ENCODE results near the gene P4HB. TPM values are rescaled to one million over a fixed set of nuclear protein-coding genes. Genes with fewer than 3 reads are reported as not detected.

Gene P4HB
- total RNA-seq, 1 experiment from 2014 or later = 958 TPM

DNA sequence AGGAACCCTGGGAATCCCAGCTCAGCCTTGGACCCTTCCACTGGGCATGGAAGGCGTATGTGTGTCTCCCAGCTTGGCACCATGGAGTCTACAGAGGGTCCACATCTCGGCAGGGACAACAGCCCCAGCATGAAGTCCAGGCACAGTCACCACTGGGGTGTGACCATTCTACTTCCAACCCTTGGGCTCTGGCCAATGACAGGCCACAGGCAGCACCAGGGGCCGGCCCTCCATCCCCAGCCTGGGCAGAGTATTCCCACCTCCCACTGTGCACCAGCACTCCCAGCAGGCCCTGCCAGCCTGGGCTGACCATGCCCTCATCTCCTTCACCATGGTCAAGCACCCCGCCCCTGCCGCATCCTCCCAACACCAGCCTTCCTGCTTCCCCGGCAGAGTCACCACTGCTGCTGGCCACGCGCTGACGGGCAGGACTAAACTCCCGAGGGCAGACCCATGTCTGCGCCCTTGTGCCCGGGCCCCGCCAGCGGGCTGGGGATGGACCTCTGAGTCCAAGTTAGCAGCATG is 15.9 kb downstream of the P4HB start:
- H3K4me3 Mint-ChIP-seq (ENCODE audit: unreplicated experiment) = no peak overlapping the region
- H3K36me3 ChIP-seq (ENCODE audit: control insufficient read depth, insufficient read depth, low read length) = no peaks in the 10 kb centered on the region; the same call in 1 of the 2 replicates
- peaks cover 88% of the 10 kb centered on the region for H3K36me3 Mint-ChIP-seq (ENCODE audit: insufficient read depth, unreplicated experiment)
- intact Hi-C loops (cut with micrococcal nuclease; ENCODE audit: unreplicated experiment) = no loop called here
- no peaks in the 10 kb centered on the region for H3K9me3 ChIP-seq
- H3K4me3 ChIP-seq (ENCODE audit: low read depth, low read length) = no peak overlapping the region
- no peak for DNase-seq
- BruUV-seq (replicated peaks) = no TSS peak
- H3K4me1 ChIP-seq = no peaks in the 10 kb centered on the region
- peak overlapping the region; percentile 76 for H3K27ac Mint-ChIP-seq (ENCODE audit: unreplicated experiment)
- H3K4me1 Mint-ChIP-seq (ENCODE audit: low read depth, unreplicated experiment) = no peaks in the 10 kb centered on the region
- no peaks in the 10 kb centered on the region for H3K27me3 ChIP-seq (replicated peaks; ENCODE audit: control insufficient read depth, insufficient read depth, low read length)
- H3K9me3 Mint-ChIP-seq (ENCODE audit: unreplicated experiment) = no peaks in the 10 kb centered on the region
- CTCF ChIA-PET = no interaction called here
- no peaks in the 10 kb centered on the region for H3K27me3 Mint-ChIP-seq (ENCODE audit: insufficient read depth, unreplicated experiment)
- POLR2A ChIA-PET = no interaction called here
- TF ChIP-seq CTCF (IDR thresholded peaks at IDR 0.05; ENCODE audit: insufficient read depth in 1 of 2, low read depth in 1 of 2, low read length in 1 of 2, severe bottlenecking in 1 of 2, unreplicated experiment in 1 of 2) = no peak

- ChIA-PET CTCF (interaction anchor here (0.7 kb wide), 1 partner anchor 162 kb away, joined by 3 read pairs; no protein-coding TSS in a partner anchor), POLR2A (no interaction called here)
- no peaks in the 10 kb centered on the region for H3K27me3 ChIP-seq (replicated peaks; ENCODE audit: control insufficient read depth, insufficient read depth, low read length)
- Mint-ChIP-seq H3K9me3 (ENCODE audit: unreplicated experiment) (no peaks in the 10 kb centered on the region), H3K27ac (ENCODE audit: unreplicated experiment) (peak overlapping the region; percentile 3), H3K4me1 (ENCODE audit: low read depth, unreplicated experiment) (no peaks in the 10 kb centered on the region), H3K36me3 (ENCODE audit: insufficient read depth, unreplicated experiment) (peaks cover 83% of the 10 kb centered on the region), H3K4me3 (ENCODE audit: unreplicated experiment) (no peak overlapping the region), H3K27me3 (ENCODE audit: insufficient read depth, unreplicated experiment) (no peaks in the 10 kb centered on the region)
- H3K9me3 ChIP-seq = no peaks in the 10 kb centered on the region
- no peaks in the 10 kb centered on the region for H3K4me1 ChIP-seq
- no peak for TF ChIP-seq CTCF (IDR thresholded peaks at IDR 0.05; ENCODE audit: insufficient read depth in 1 of 2, low read depth in 1 of 2, low read length in 1 of 2, severe bottlenecking in 1 of 2, unreplicated experiment in 1 of 2)
- intact Hi-C loops (cut with micrococcal nuclease; ENCODE audit: unreplicated experiment) = no loop called here
- DNase-seq = no peak
- no TSS peak for BruUV-seq (replicated peaks)
- no peaks in the 10 kb centered on the region; the same call in 1 of the 2 replicates for H3K36me3 ChIP-seq (ENCODE audit: control insufficient read depth, insufficient read depth, low read length)
- no peak overlapping the region for H3K4me3 ChIP-seq (ENCODE audit: low read depth, low read length)
Measured at GRCh38 chr17:81843713-81844326, 16.5 kb downstream of the P4HB start.

DNA sequence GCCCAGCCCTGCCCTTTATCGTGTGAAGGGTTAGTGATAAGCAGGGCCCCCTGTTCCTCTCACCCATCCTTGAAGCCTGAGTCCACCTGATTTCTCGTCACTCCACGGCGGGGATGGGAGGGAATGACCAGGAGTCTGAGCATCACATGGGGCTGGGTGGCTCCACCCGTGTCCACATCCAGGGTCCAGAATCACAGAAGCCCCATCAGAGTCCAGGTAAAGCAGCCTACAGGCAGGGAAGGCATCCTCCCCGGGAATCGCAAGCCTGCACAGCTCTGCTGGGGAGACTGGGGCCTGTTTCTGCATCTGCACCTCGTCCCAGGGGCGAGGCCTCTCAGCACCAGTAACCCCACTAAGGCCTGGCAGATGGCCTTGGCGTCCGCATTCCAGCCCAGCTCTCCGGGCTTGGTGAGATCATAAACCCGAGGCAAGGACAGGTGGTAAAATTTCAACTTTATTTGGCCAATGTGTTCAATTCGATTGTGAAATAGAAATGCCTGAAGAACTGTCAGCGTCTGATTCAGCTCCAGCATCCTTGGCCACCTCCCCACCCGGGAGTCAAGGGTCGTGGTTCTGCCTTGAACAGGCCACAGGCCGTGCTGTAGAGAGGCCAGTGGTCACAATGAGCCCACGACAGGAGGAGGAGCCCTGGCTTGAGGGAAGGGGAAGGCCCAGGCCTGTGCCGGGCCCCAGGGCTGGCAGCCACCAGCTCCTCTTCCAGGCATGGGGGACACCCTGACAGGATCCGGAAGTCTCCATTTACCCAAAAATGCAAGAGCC is 17.4 kb downstream of the P4HB start:
- CTCF ChIA-PET = interaction anchor here (0.7 kb wide), 1 partner anchor 163 kb away, joined by 3 read pairs; no protein-coding TSS in a partner anchor

More for the DNA sequence above, 17.4 kb downstream of the P4HB start:
- intact Hi-C loops (cut with micrococcal nuclease; ENCODE audit: unreplicated experiment) = no loop called here
- no peaks in the 10 kb centered on the region for H3K4me1 Mint-ChIP-seq (ENCODE audit: low read depth, unreplicated experiment)
- no peaks in the 10 kb centered on the region for H3K27me3 ChIP-seq (replicated peaks; ENCODE audit: control insufficient read depth, insufficient read depth, low read length)
- no TSS peak for BruUV-seq (replicated peaks)
- no peak for DNase-seq
- H3K4me1 ChIP-seq = peaks cover 3% of the 10 kb centered on the region; the same call in 1 of the 2 replicates
- TF ChIP-seq CTCF (IDR thresholded peaks at IDR 0.05; ENCODE audit: insufficient read depth in 1 of 2, low read depth in 1 of 2, low read length in 1 of 2, severe bottlenecking in 1 of 2, unreplicated experiment in 1 of 2) = no peak
- H3K36me3 ChIP-seq (ENCODE audit: control insufficient read depth, insufficient read depth, low read length) = no peaks in the 10 kb centered on the region; the same call in 1 of the 2 replicates
- H3K9me3 ChIP-seq = no peaks in the 10 kb centered on the region
- POLR2A ChIA-PET = interaction anchor here (0.9 kb wide), 1 partner anchor 9 kb away, joined by 3 read pairs; no protein-coding TSS in a partner anchor
- H3K4me3 Mint-ChIP-seq (ENCODE audit: unreplicated experiment) = no peak overlapping the region
- no peak overlapping the region for H3K4me3 ChIP-seq (ENCODE audit: low read depth, low read length)
- peak overlapping the region; percentile 3 for H3K27ac Mint-ChIP-seq (ENCODE audit: unreplicated experiment)
- no peaks in the 10 kb centered on the region for H3K9me3 Mint-ChIP-seq (ENCODE audit: unreplicated experiment)
- no peaks in the 10 kb centered on the region for H3K27me3 Mint-ChIP-seq (ENCODE audit: insufficient read depth, unreplicated experiment)
- H3K36me3 Mint-ChIP-seq (ENCODE audit: insufficient read depth, unreplicated experiment) = peaks cover 74% of the 10 kb centered on the region

All from Caco-2 (cell line).